GM21381 (cell line): Measurements from ENCODE around the gene ASB16.
A peak's percentile ranks its signal among the peaks of the same experiment; 100 is the strongest.
"Not testable (repeated sequence)": the region's sequence is repeated elsewhere in the genome, so short reads cannot be mapped to it uniquely, and the experiment has no call there.

ENCODE experiments used
- ATAC-seq: cut with Tn5 transposase; IDR thresholded peaks from one replicate; pipeline ENCODE4 v1.9.1; 2021; ENCODE audit warnings: mild to moderate bottlenecking, moderate library complexity; ENCODE audit not compliant: unreplicated experiment

Gene ASB16

GRCh38 chr17:44147812-44148211 is 22.7 kb upstream of the ASB16 start:
- no peak for ATAC-seq

- not testable (repeated sequence) for ATAC-seq
These were observed 21.4 kb upstream of the ASB16 start for GRCh38 chr17:44149066-44149465.

- ATAC-seq = no peak
These were observed 20.7 kb upstream of the ASB16 start for GRCh38 chr17:44149750-44150329.

GRCh38 chr17:44152875-44153274 is 17.6 kb upstream of the ASB16 start:
- no peak for ATAC-seq

- no peak for ATAC-seq
These were observed 15.0 kb upstream of the ASB16 start for GRCh38 chr17:44155488-44155887.

GRCh38 chr17:44159519-44160210 is 10.8 kb upstream of the ASB16 start:
- ATAC-seq = no peak

GRCh38 chr17:44164476-44164875 is 6.0 kb upstream of the ASB16 start:
- no peak for ATAC-seq

- ATAC-seq = no peak
These were observed 3.2 kb upstream of the ASB16 start for GRCh38 chr17:44167181-44167861.

GRCh38 chr17:44170135-44170498 is 387 bp upstream of the ASB16 start:
- ATAC-seq = no peak

GRCh38 chr17:44171931-44172455 is 1.5 kb downstream of the ASB16 start:
- ATAC-seq = no peak

GRCh38 chr17:44174427-44174826 is 3.9 kb downstream of the ASB16 start:
- ATAC-seq = no peak

GRCh38 chr17:44176257-44176656 is 5.8 kb downstream of the ASB16 start:
- ATAC-seq = no peak

GRCh38 chr17:44176671-44177501 is 6.4 kb downstream of the ASB16 start:
- no peak for ATAC-seq

GRCh38 chr17:44177640-44178039 is 7.1 kb downstream of the ASB16 start:
- ATAC-seq = no peak

- ATAC-seq = no peak
These were observed 7.6 kb downstream of the ASB16 start for GRCh38 chr17:44178133-44178532.

GRCh38 chr17:44183024-44183423 is 12.5 kb downstream of the ASB16 start:
- ATAC-seq = no peak

- no peak for ATAC-seq
These were observed 13.8 kb downstream of the ASB16 start for GRCh38 chr17:44184212-44184810.

- peak; percentile 89 for ATAC-seq
These were observed 16.0 kb downstream of the ASB16 start, which contains the start of gene TMUB2 for GRCh38 chr17:44186307-44187130. TMUB2 (plus strand) TSS chr17:44186972; CDS start chr17:44187709, 737 bp downstream.

- ATAC-seq = peak; percentile 43
These were observed 16.8 kb downstream of the ASB16 start for GRCh38 chr17:44187131-44187899.
